BLaER1 (cell line): ENCODE data around the gene P3H4.

Experiments
- H3K27ac ChIP-seq: shearing (Covaris generic); formaldehyde crosslinking; 2 replicates; pipeline ENCODE4 v1.8.1; 2022
- H3K27me3 ChIP-seq: shearing (Covaris generic); formaldehyde crosslinking; 2 replicates; pipeline ENCODE4 v1.8.1; 2022
- H3K36me3 ChIP-seq: shearing (Covaris generic); formaldehyde crosslinking; 2 replicates; pipeline ENCODE4 v1.8.1; 2022
- H3K4me1 ChIP-seq: shearing (Covaris generic); formaldehyde crosslinking; 2 replicates; pipeline ENCODE4 v1.8.1; 2022
- H3K4me2 ChIP-seq: shearing (Covaris generic); formaldehyde crosslinking; 2 replicates; pipeline ENCODE4 v1.8.1; 2022
- H3K4me3 ChIP-seq: shearing (Covaris generic); formaldehyde crosslinking; 2 replicates; pipeline ENCODE4 v1.8.1; 2022
- H3K9ac ChIP-seq: shearing (Covaris generic); formaldehyde crosslinking; 2 replicates; pipeline ENCODE4 v1.8.1; 2022
- H3K9me3 ChIP-seq: shearing (Covaris generic); formaldehyde crosslinking; 2 replicates; pipeline ENCODE4 v1.8.1; 2022
- H4K20me1 ChIP-seq: shearing (Covaris generic); formaldehyde crosslinking; 2 replicates; pipeline ENCODE4 v1.8.1; 2022
- Cebpa-rat ChIP-seq: shearing (Covaris generic); IDR thresholded peaks from 2 replicates; pipeline ENCODE4 v1.8.1; 2022

P3H4 gene

DNA sequence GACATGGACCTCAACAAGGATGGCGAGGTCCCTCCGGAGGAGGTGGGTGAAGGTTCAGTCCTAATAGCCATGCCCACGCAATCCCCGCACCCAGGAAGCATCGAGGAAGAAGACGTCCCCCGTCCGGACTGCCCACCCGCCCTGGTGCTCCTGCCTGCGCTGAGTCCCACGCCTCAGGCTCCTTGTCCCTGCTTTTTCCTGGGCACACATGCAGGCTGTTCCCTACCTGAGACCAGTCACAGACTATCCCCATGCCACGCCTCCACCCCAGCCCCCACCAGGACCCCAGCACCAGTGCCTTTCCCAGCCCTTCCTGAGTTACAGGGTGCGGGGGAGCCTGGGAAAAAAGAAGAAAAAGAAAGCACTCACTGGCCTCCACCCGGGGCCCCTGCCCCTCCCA, 10.0 kb upstream of the P3H4 start:
- H3K36me3 ChIP-seq: peaks cover 36% of the 10 kb centered on the region
- no peak for TF ChIP-seq Cebpa-rat
- no peak overlapping the region for H3K27ac ChIP-seq
- no peaks in the 10 kb centered on the region for H3K9me3 ChIP-seq
- H3K4me1 ChIP-seq: no peaks in the 10 kb centered on the region
- no peak overlapping the region for H3K4me2 ChIP-seq
- no peaks in the 10 kb centered on the region for H3K27me3 ChIP-seq
- H3K4me3 ChIP-seq: no peak overlapping the region
- no peak overlapping the region for H3K9ac ChIP-seq
- no peaks in the 10 kb centered on the region for H4K20me1 ChIP-seq

DNA sequence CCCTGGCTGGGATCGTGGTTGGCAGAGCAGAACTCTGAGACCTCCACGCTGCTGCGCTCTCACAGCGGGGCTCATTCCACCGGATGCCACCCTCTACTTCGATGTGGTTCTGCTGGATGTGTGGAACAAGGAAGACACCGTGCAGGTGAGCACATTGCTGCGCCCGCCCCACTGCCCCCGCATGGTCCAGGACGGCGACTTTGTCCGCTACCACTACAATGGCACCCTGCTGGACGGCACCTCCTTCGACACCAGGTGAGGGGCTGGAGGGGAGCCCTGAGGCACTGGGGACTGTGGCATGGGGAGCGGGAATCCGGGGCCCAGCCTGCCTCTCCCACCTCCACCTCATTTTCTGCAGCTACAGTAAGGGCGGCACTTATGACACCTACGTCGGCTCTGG, 6.3 kb upstream of the P3H4 start:
- TF ChIP-seq Cebpa-rat: no peak
- Histone ChIP-seq H3K9me3 (no peaks in the 10 kb centered on the region), H3K27me3 (no peaks in the 10 kb centered on the region), H3K4me2 (no peak overlapping the region), H4K20me1 (no peaks in the 10 kb centered on the region), H3K27ac (no peak overlapping the region), H3K9ac (no peak overlapping the region), H3K4me1 (peaks cover 15% of the 10 kb centered on the region), H3K36me3 (no peaks in the 10 kb centered on the region), H3K4me3 (no peak overlapping the region)

- no peak for TF ChIP-seq Cebpa-rat
These were observed 5.0 kb upstream of the P3H4 start for GRCh38 chr17:41816637-41817320.

GRCh38 chr17:41814195-41814594, 2.4 kb upstream of the P3H4 start:
- no peak overlapping the region for H3K4me3 ChIP-seq
- no peak overlapping the region for H3K27ac ChIP-seq
- H3K27me3 ChIP-seq: no peaks in the 10 kb centered on the region
- H3K4me2 ChIP-seq: peak overlapping the region; percentile 98
- H3K9ac ChIP-seq: no peak overlapping the region
- no peaks in the 10 kb centered on the region for H4K20me1 ChIP-seq
- no peak for TF ChIP-seq Cebpa-rat
- H3K9me3 ChIP-seq: no peaks in the 10 kb centered on the region
- 0 out of 2 replicates have a peak, but pooled peaks cover 4% of the 10 kb centered on the region for H3K36me3 ChIP-seq
- H3K4me1 ChIP-seq: peaks cover 48% of the 10 kb centered on the region

More at GRCh38 chr17:41816637-41817320, 5.0 kb upstream of the P3H4 start:
- no peak overlapping the region for H3K4me3 ChIP-seq
- no peak overlapping the region for H3K4me2 ChIP-seq
- no peaks in the 10 kb centered on the region for H3K36me3 ChIP-seq
- no peaks in the 10 kb centered on the region for H4K20me1 ChIP-seq
- no peak overlapping the region for H3K27ac ChIP-seq
- H3K27me3 ChIP-seq: no peaks in the 10 kb centered on the region
- H3K9me3 ChIP-seq: no peaks in the 10 kb centered on the region
- peaks cover 27% of the 10 kb centered on the region for H3K4me1 ChIP-seq
- no peak overlapping the region for H3K9ac ChIP-seq

- Histone ChIP-seq H3K9me3 (no peaks in the 10 kb centered on the region), H3K9ac (no peak overlapping the region), H3K4me1 (peaks cover 48% of the 10 kb centered on the region), H3K27me3 (no peaks in the 10 kb centered on the region), H3K36me3 (peaks cover 6% of the 10 kb centered on the region; the same call in 1 of the 2 replicates), H3K4me2 (peak overlapping the region; percentile 98), H3K4me3 (no peak overlapping the region), H4K20me1 (no peaks in the 10 kb centered on the region), H3K27ac (no peak overlapping the region)
- no peak for TF ChIP-seq Cebpa-rat
These were observed 2.0 kb upstream of the P3H4 start for GRCh38 chr17:41813699-41814124.

DNA sequence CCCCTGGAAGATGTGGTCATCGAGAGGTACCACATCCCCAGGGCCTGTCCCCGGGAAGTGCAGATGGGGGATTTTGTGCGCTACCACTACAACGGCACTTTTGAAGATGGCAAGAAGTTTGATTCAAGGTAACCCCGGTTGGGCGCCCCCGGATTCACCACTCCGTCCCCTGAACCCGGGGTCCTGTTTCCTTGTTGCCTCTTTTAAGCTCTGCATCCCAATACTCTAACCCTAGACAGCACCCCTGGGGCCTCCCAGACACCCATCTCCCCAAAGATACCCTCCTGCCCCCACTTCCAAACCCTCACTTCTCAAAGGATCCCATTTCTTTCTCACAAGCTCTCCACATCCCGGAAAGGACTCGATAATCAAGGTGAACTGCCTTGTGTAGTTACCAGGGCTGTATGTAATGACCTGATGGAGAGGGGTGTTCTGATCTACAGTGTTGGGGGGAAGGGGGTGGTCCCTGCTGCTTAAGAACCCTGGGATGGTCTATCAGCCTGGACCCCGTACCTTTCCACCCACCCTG, 1.5 kb upstream of the P3H4 start:
- Histone ChIP-seq H3K9me3 (no peaks in the 10 kb centered on the region), H3K4me2 (peak overlapping the region; percentile 98), H3K4me3 (peak overlapping the region; percentile 82), H3K9ac (peak overlapping the region; percentile 81; the same call in 1 of the 2 replicates), H3K4me1 (peaks cover 48% of the 10 kb centered on the region), H3K36me3 (peaks cover 11% of the 10 kb centered on the region; the same call in 1 of the 2 replicates), H4K20me1 (no peaks in the 10 kb centered on the region), H3K27me3 (no peaks in the 10 kb centered on the region), H3K27ac (peak overlapping the region; percentile 84; the same call in 1 of the 2 replicates)
- no peak for TF ChIP-seq Cebpa-rat

GRCh38 chr17:41812381-41813151, 817 bp upstream of the P3H4 start, which contains the start of gene FKBP10:
TSS of gene FKBP10 (plus strand) at chr17:41813004. CDS start at chr17:41813035, 31 bp downstream.
- peaks cover 48% of the 10 kb centered on the region for H3K4me1 ChIP-seq
- H3K4me3 ChIP-seq: peak within 1 kb of the TSS; percentile 82
- peak within 1 kb of the TSS; percentile 81 for H3K9ac ChIP-seq
- peak within 1 kb of the TSS; percentile 84 for H3K27ac ChIP-seq
- no peaks in the 10 kb centered on the region for H3K27me3 ChIP-seq
- H3K4me2 ChIP-seq: peak within 1 kb of the TSS; percentile 98
- TF ChIP-seq Cebpa-rat: no peak
- no peaks in the 10 kb centered on the region for H3K9me3 ChIP-seq
- no peaks in the 10 kb centered on the region for H4K20me1 ChIP-seq
- peaks cover 17% of the 10 kb centered on the region; the same call in 1 of the 2 replicates for H3K36me3 ChIP-seq

- H3K4me3 ChIP-seq: peak overlapping the region; percentile 82
- H4K20me1 ChIP-seq: no peaks in the 10 kb centered on the region
- peak overlapping the region; percentile 81 for H3K9ac ChIP-seq
- H3K4me2 ChIP-seq: peak overlapping the region; percentile 98
- peaks cover 48% of the 10 kb centered on the region for H3K4me1 ChIP-seq
- H3K36me3 ChIP-seq: peaks cover 28% of the 10 kb centered on the region; the same call in 1 of the 2 replicates
- no peaks in the 10 kb centered on the region for H3K9me3 ChIP-seq
- peak overlapping the region; percentile 84 for H3K27ac ChIP-seq
- no peak for TF ChIP-seq Cebpa-rat
- H3K27me3 ChIP-seq: no peaks in the 10 kb centered on the region
These were observed 845 bp downstream of the P3H4 start for GRCh38 chr17:41810659-41811548.

- Histone ChIP-seq H3K4me2 (no peak overlapping the region), H3K27ac (no peak overlapping the region), H3K4me3 (no peak overlapping the region), H3K4me1 (peaks cover 37% of the 10 kb centered on the region), H3K9ac (no peak overlapping the region), H4K20me1 (no peaks in the 10 kb centered on the region), H3K27me3 (no peaks in the 10 kb centered on the region), H3K36me3 (peaks cover 45% of the 10 kb centered on the region; the same call in 1 of the 2 replicates), H3K9me3 (no peaks in the 10 kb centered on the region)
- no peak for TF ChIP-seq Cebpa-rat
These were observed 4.9 kb downstream of the P3H4 start for GRCh38 chr17:41806685-41807445.
